ENCODE data around the gene TMEM79.

DNA sequence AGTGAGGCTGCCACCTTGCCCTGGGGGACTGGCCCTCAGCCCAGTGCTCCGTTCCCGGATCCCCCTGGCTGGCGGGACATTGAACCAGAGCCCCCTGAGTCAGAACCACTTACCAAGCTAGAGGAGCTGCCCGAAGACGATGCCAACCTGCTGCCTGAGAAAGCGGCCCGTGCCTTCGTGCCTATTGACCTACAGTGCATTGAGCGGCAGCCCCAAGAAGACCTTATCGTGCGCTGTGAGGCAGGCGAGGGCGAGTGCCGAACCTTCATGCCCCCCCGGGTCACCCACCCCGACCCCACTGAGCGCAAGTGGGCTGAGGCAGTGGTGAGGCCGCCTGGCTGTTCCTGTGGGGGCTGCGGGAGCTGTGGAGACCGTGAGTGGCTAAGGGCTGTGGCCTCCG, 1.3 kb downstream of the TMEM79 start:
- TF ChIP-seq, protein P1, sequence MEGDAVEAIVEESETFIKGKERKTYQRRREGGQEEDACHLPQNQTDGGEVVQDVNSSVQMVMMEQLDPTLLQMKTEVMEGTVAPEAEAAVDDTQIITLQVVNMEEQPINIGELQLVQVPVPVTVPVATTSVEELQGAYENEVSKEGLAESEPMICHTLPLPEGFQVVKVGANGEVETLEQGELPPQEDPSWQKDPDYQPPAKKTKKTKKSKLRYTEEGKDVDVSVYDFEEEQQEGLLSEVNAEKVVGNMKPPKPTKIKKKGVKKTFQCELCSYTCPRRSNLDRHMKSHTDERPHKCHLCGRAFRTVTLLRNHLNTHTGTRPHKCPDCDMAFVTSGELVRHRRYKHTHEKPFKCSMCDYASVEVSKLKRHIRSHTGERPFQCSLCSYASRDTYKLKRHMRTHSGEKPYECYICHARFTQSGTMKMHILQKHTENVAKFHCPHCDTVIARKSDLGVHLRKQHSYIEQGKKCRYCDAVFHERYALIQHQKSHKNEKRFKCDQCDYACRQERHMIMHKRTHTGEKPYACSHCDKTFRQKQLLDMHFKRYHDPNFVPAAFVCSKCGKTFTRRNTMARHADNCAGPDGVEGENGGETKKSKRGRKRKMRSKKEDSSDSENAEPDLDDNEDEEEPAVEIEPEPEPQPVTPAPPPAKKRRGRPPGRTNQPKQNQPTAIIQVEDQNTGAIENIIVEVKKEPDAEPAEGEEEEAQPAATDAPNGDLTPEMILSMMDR (IDR thresholded peaks at IDR 0.05) = no peak
- no peak for TF ChIP-seq EP300 (IDR thresholded peaks at IDR 0.05; ENCODE audit: low read depth)
